ENCODE results near the gene RDH11.
"Not testable (repeated sequence)": the region's sequence is repeated elsewhere in the genome, so short reads cannot be mapped to it uniquely, and the experiment has no call there.

The RDH11 gene
- 32.8 reads per million, percentile 58 among the genes with 10 or more reads in this experiment for total RNA-seq

- DNase-seq: peak; percentile 77
Measured at GRCh38 chr14:67695394-67695949, at the start of gene RDH11. Gene RDH11 (minus strand): TSS chr14:67695764. CDS start chr14:67695703, 61 bp downstream.

GRCh38 chr14:67744046-67744445 is 48.5 kb upstream of the RDH11 start:
- DNase-seq: no peak

GRCh38 chr14:67738740-67739504 is 43.4 kb upstream of the RDH11 start:
- DNase-seq: no peak

- no peak for DNase-seq
Measured at GRCh38 chr14:67736771-67737170, 41.2 kb upstream of the RDH11 start.

- no peak for DNase-seq
Measured at GRCh38 chr14:67735336-67736147, 40.0 kb upstream of the RDH11 start.

GRCh38 chr14:67734675-67735074 is 39.1 kb upstream of the RDH11 start:
- DNase-seq: no peak

- no peak for DNase-seq
Measured at GRCh38 chr14:67733616-67734015, 38.1 kb upstream of the RDH11 start.

- DNase-seq: no peak
Measured at GRCh38 chr14:67729072-67729885, 33.7 kb upstream of the RDH11 start.

GRCh38 chr14:67728258-67728657 is 32.7 kb upstream of the RDH11 start:
- no peak for DNase-seq

- no peak for DNase-seq
Measured at GRCh38 chr14:67727361-67727760, 31.8 kb upstream of the RDH11 start.

GRCh38 chr14:67725171-67725570 is 29.6 kb upstream of the RDH11 start:
- no peak for DNase-seq

GRCh38 chr14:67722293-67722692 is 26.7 kb upstream of the RDH11 start:
- no peak for DNase-seq

- no peak for DNase-seq
Measured at GRCh38 chr14:67721875-67722274, 26.3 kb upstream of the RDH11 start.

- DNase-seq: no peak
Measured at GRCh38 chr14:67719866-67720265, 24.3 kb upstream of the RDH11 start.

- DNase-seq: not testable (repeated sequence)
Measured at GRCh38 chr14:67719385-67719784, 23.8 kb upstream of the RDH11 start.

- DNase-seq: no peak
Measured at GRCh38 chr14:67718265-67718664, 22.7 kb upstream of the RDH11 start.

- no peak for DNase-seq
Measured at GRCh38 chr14:67717048-67717447, 21.5 kb upstream of the RDH11 start.

- DNase-seq: no peak
Measured at GRCh38 chr14:67710209-67710608, 14.6 kb upstream of the RDH11 start.

GRCh38 chr14:67709796-67710195 is 14.2 kb upstream of the RDH11 start:
- not testable (repeated sequence) for DNase-seq

GRCh38 chr14:67709346-67709745 is 13.8 kb upstream of the RDH11 start:
- DNase-seq: not testable (repeated sequence)

- DNase-seq: no peak
Measured at GRCh38 chr14:67705211-67705610, 9.6 kb upstream of the RDH11 start.

GRCh38 chr14:67704484-67705089 is 9.0 kb upstream of the RDH11 start:
- peak; percentile 6 for DNase-seq

Measured in effector CD4-positive, alpha-beta T cell (primary cell).